GM23248 (cell line): Measurements from ENCODE around the gene TEDDM1.

Source experiments
- EZH2 ChIP-seq: fragments of 200-600 bp; sonication (generic); IDR thresholded peaks from 2 replicates; pipeline ENCODE4 v1.6.1; 2018; ENCODE audit warnings: antibody characterized with exemption, mild to moderate bottlenecking; ENCODE audit not compliant: insufficient read depth, poor library complexity, severe bottlenecking
- EZH2phosphoT487 ChIP-seq: fragments of 200-600 bp; sonication (generic); IDR thresholded peaks from 2 replicates; pipeline ENCODE4 v1.6.1; 2018; ENCODE audit warnings: antibody characterized with exemption, moderate library complexity, mild to moderate bottlenecking, low read depth; ENCODE audit not compliant: insufficient read depth

DNA sequence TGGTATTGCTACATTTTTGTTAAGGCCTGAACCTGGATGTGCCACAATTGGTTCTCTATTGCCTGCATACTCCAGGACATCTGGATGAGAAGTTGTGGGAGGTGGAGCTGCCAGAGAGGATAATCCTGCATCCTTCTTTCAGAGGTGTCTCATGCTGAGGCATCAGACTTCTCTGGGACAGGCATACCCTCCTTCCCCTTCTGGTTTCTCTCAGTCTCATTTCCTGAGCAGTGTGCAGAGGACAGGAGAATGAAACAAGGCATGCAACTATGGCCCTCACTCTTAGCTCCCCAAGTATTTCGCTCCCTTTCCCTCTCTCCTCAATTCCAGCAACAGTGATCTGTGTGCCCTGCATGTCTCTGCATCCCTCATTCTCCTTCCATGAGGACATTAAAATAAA lies 41.9 kb upstream of the TEDDM1 start:
- TF ChIP-seq EZH2 = no peak
- no peak for TF ChIP-seq EZH2phosphoT487
